HepG2 (cell line): ENCODE data around the gene VWA3B.

Experiments
- AKNA ChIP-seq: sonication (generic); formaldehyde crosslinking; IDR thresholded peaks from 2 replicates; pipeline ENCODE4 v1.4.0; 2020; ENCODE audit warnings: missing genetic modification reagents, borderline replicate concordance
- CTCF ChIP-seq: sonication (generic); formaldehyde crosslinking; IDR thresholded peaks from 2 replicates; pipeline ENCODE4 v1.5.0; 2020; ENCODE audit warnings: mild to moderate bottlenecking, missing genetic modification reagents, moderate library complexity
- HOMEZ ChIP-seq: IDR thresholded peaks from 2 replicates; pipeline ENCODE4 v1.6.1; 2016; ENCODE audit warnings: low read depth
- NFE2L2 ChIP-seq: fragments of 150-350 bp; IDR thresholded peaks from 2 replicates; pipeline ENCODE4 v1.6.1; 2014; ENCODE audit warnings: low read length
- POLR2A ChIP-seq, 2 experiments: IDR thresholded peaks; 2 replicates each; pipeline ENCODE4 v1.6.1; 2011; ENCODE audit warnings: low read depth in 2 of 2, low read length in 2 of 2, mild to moderate bottlenecking in 1 of 2, moderate library complexity in 1 of 2; ENCODE audit not compliant: insufficient read depth in 1 of 2
- RNF2 ChIP-seq: fragments of 450-650 bp; conservative IDR thresholded peaks from 2 replicates; pipeline ENCODE4 v1.6.1; 2016; ENCODE audit warnings: low read depth
- SP2 ChIP-seq: sonication (generic); formaldehyde crosslinking; IDR thresholded peaks from 2 replicates; pipeline ENCODE4 v1.5.1; 2020; ENCODE audit warnings: mild to moderate bottlenecking, missing genetic modification reagents
- ZBTB10 ChIP-seq: sonication (generic); formaldehyde crosslinking; IDR thresholded peaks from 2 replicates; pipeline ENCODE4 v1.4.0; 2020; ENCODE audit warnings: missing genetic modification reagents, borderline replicate concordance
- ZBTB26 ChIP-seq: IDR thresholded peaks from 2 replicates; pipeline ENCODE4 v1.6.1; 2016; ENCODE audit warnings: missing compliant biosample characterization, missing genetic modification reagents, borderline replicate concordance
- ZNF776 ChIP-seq: sonication (generic); formaldehyde crosslinking; IDR thresholded peaks from 2 replicates; pipeline ENCODE4 v1.4.0; 2020; ENCODE audit warnings: mild to moderate bottlenecking, missing genetic modification reagents

GRCh38 chr2:98118161-98118560, 31.2 kb downstream of the VWA3B start:
- no peak for TF ChIP-seq NFE2L2
- no peak for TF ChIP-seq ZBTB26 (CRISPR knock-in tag)
- TF ChIP-seq RNF2: no peak
- TF ChIP-seq SP2: no peak
- TF ChIP-seq ZNF776 (CRISPR knock-in tag): no peak
- TF ChIP-seq AKNA: no peak
- no peak for TF ChIP-seq CTCF (CRISPR knock-in tag)
- no peak for TF ChIP-seq POLR2A (IDR thresholded peaks at IDR 0.05; ENCODE audit: insufficient read depth in 1 of 2, low read depth in 2 of 2, low read length in 2 of 2)
- no peak for TF ChIP-seq ZBTB10
- no peak for TF ChIP-seq HOMEZ (CRISPR knock-in tag)
